PC-9 (cell line): ENCODE measurements around the gene SPINK4. TPM values are rescaled to one million over a fixed set of nuclear protein-coding genes. Genes with fewer than 3 reads are reported as not detected.

Experiments
- BruUV-seq: library from RNA; stranded (reverse); fragments of 400-500 nt; replicated peaks from 2 replicates; lab custom pipeline; 2021; lab: Mats Ljungman, UMichigan
- CTCF ChIA-PET: fragments of 300-600 bp; sonication (Branson Sonifier 250); formaldehyde crosslinking; loops from one replicate; lab custom pipeline; 2022; ENCODE audit warnings: antibody characterized with exemption; lab: Charles Lee
- POLR2A ChIA-PET: fragments of 300-600 bp; sonication (Branson Sonifier 250); formaldehyde crosslinking; loops from one replicate; lab custom pipeline; 2022; ENCODE audit warnings: antibody characterized with exemption; ENCODE audit not compliant: unreplicated experiment; lab: Charles Lee
- DNase-seq, 2 experiments: peaks; one replicate each; pipeline versions ENCODE4 v3.0.0 to v3.0.0-alpha.2; 2015 to 2022; ENCODE audit warnings: mixed read lengths in 1 of 2
- H2AFZ ChIP-seq: fragments of 200-600 bp; sonication (generic); 2 replicates; pipeline ENCODE4 v1.8.1; 2017; ENCODE audit warnings: antibody characterized with exemption
- H3F3A ChIP-seq: fragments of 200-600 bp; sonication (generic); 2 replicates; pipeline ENCODE4 v1.8.1; 2017; ENCODE audit warnings: antibody characterized with exemption, mild to moderate bottlenecking, low read depth; ENCODE audit not compliant: insufficient read depth
- H3K27ac ChIP-seq: fragments of 200-600 bp; sonication (generic); 2 replicates; pipeline ENCODE4 v1.6.1; 2016; ENCODE audit warnings: mixed run types
- H3K27me3 ChIP-seq: fragments of 200-600 bp; sonication (generic); 2 replicates; pipeline ENCODE4 v1.6.1; 2016; ENCODE audit warnings: low read depth, mixed run types; ENCODE audit not compliant: insufficient read depth
- H3K36me3 ChIP-seq: fragments of 200-600 bp; sonication (generic); 2 replicates; pipeline ENCODE4 v1.6.1; 2016; ENCODE audit warnings: low read depth, mixed run types
- H3K4me1 ChIP-seq: fragments of 200-600 bp; sonication (generic); replicated peaks from 2 replicates; pipeline ENCODE4 v1.6.1; 2016; ENCODE audit warnings: mixed run types; ENCODE audit not compliant: insufficient read depth
- H3K4me2 ChIP-seq: fragments of 200-600 bp; sonication (generic); 2 replicates; pipeline ENCODE4 v1.6.1; 2017; ENCODE audit warnings: mixed run types
- H3K4me3 ChIP-seq: fragments of 200-600 bp; sonication (generic); 2 replicates; pipeline ENCODE4 v1.6.1; 2016; ENCODE audit warnings: mixed run types
- H3K79me2 ChIP-seq: fragments of 200-600 bp; sonication (generic); 2 replicates; pipeline ENCODE4 v1.6.1; 2017; ENCODE audit warnings: low read depth, mixed run types
- H3K9me2 ChIP-seq: fragments of 200-600 bp; sonication (generic); 2 replicates; pipeline ENCODE4 v1.8.1; 2017; ENCODE audit warnings: mild to moderate bottlenecking; ENCODE audit not compliant: insufficient read depth
- H3K9me3 ChIP-seq: fragments of 200-600 bp; sonication (generic); 2 replicates; pipeline ENCODE4 v1.8.1; 2016; ENCODE audit warnings: low read depth; ENCODE audit not compliant: insufficient read depth
- H4K20me1 ChIP-seq: fragments of 200-600 bp; sonication (generic); 2 replicates; pipeline ENCODE4 v1.8.1; 2017; ENCODE audit not compliant: insufficient read depth
- EZH2 ChIP-seq: fragments of 200-600 bp; sonication (generic); IDR thresholded peaks from 2 replicates; pipeline ENCODE4 v1.8.0; 2017; ENCODE audit warnings: antibody characterized with exemption, low read depth
- intact Hi-C: fragments of 100-400 bp; cut with micrococcal nuclease; formaldehyde crosslinking; loops from one replicate; pipeline ENCODE4 v1.10.0; 2022; ENCODE audit not compliant: unreplicated experiment
- total RNA-seq: library from RNA; stranded (reverse); gene quantifications from 2 replicates; pipeline ENCODE4 v1.2.3, GENCODE V29; 2021
- TF ChIP-seq, protein P1 (sequence below): fragments of 200-600 bp; sonication (generic); conservative IDR thresholded peaks from 2 replicates; pipeline ENCODE4 v1.6.1; 2017; ENCODE audit warnings: mixed run types, antibody characterized with exemption, mild to moderate bottlenecking, moderate library complexity

SPINK4 gene
- total RNA-seq, 1 experiment from 2014 or later, result not detected

GRCh38 chr9:33249983-33250382 is 10.0 kb downstream of the SPINK4 start:
- Histone ChIP-seq H3K4me1 (no peaks in the 10 kb centered on the region), H3K4me2 (no peak overlapping the region), H3K9me3 (no peaks in the 10 kb centered on the region), H3F3A (no peaks in the 10 kb centered on the region), H3K27ac (no peak overlapping the region), H3K79me2 (no peaks in the 10 kb centered on the region), H3K36me3 (no peaks in the 10 kb centered on the region), H4K20me1 (no peaks in the 10 kb centered on the region), H3K27me3 (no peaks in the 10 kb centered on the region), H3K4me3 (no peak overlapping the region), H2AFZ (no peak overlapping the region), H3K9me2 (no peaks in the 10 kb centered on the region)
- BruUV-seq, result no TSS peak
- TF ChIP-seq EZH2, result no peak
- ChIA-PET CTCF (no interaction called here), POLR2A (no interaction called here)
- intact Hi-C loops, result no loop called here
- no peak for DNase-seq

- no TSS peak for BruUV-seq
- no peaks in the 10 kb centered on the region for H3K4me1 ChIP-seq
- H3K4me3 ChIP-seq, result no peak overlapping the region
- H3K27ac ChIP-seq, result no peak overlapping the region
- no peak overlapping the region for H3K4me2 ChIP-seq
- TF ChIP-seq, protein P1, sequence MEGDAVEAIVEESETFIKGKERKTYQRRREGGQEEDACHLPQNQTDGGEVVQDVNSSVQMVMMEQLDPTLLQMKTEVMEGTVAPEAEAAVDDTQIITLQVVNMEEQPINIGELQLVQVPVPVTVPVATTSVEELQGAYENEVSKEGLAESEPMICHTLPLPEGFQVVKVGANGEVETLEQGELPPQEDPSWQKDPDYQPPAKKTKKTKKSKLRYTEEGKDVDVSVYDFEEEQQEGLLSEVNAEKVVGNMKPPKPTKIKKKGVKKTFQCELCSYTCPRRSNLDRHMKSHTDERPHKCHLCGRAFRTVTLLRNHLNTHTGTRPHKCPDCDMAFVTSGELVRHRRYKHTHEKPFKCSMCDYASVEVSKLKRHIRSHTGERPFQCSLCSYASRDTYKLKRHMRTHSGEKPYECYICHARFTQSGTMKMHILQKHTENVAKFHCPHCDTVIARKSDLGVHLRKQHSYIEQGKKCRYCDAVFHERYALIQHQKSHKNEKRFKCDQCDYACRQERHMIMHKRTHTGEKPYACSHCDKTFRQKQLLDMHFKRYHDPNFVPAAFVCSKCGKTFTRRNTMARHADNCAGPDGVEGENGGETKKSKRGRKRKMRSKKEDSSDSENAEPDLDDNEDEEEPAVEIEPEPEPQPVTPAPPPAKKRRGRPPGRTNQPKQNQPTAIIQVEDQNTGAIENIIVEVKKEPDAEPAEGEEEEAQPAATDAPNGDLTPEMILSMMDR, result no peak
- no peak for TF ChIP-seq EZH2
- no peak for DNase-seq
- CTCF ChIA-PET, result no interaction called here
- H3K36me3 ChIP-seq, result no peaks in the 10 kb centered on the region
- H3K9me2 ChIP-seq, result no peaks in the 10 kb centered on the region
- H2AFZ ChIP-seq, result no peak overlapping the region
- no peaks in the 10 kb centered on the region for H3K79me2 ChIP-seq
- POLR2A ChIA-PET, result no interaction called here
- intact Hi-C loops, result no loop called here
- no peaks in the 10 kb centered on the region for H4K20me1 ChIP-seq
- no peaks in the 10 kb centered on the region for H3K27me3 ChIP-seq
- no peaks in the 10 kb centered on the region for H3K9me3 ChIP-seq
- H3F3A ChIP-seq, result no peaks in the 10 kb centered on the region
Measured at GRCh38 chr9:33250458-33250995, 10.6 kb downstream of the SPINK4 start.

- H4K20me1 ChIP-seq, result no peaks in the 10 kb centered on the region
- H3K27ac ChIP-seq, result no peak overlapping the region
- H3K4me2 ChIP-seq, result no peak overlapping the region
- intact Hi-C loops, result no loop called here
- TF ChIP-seq, protein P1, result no peak
- TF ChIP-seq EZH2, result no peak
- H3K4me1 ChIP-seq, result no peaks in the 10 kb centered on the region
- DNase-seq, result no peak
- no peaks in the 10 kb centered on the region for H3K27me3 ChIP-seq
- peaks cover 7% of the 10 kb centered on the region; the same call in 1 of the 2 replicates for H3K36me3 ChIP-seq
- H3K4me3 ChIP-seq, result no peak overlapping the region
- no peaks in the 10 kb centered on the region for H3F3A ChIP-seq
- BruUV-seq, result no TSS peak
- no peaks in the 10 kb centered on the region for H3K9me3 ChIP-seq
- H2AFZ ChIP-seq, result no peak overlapping the region
- CTCF ChIA-PET, result no interaction called here
- no peaks in the 10 kb centered on the region for H3K79me2 ChIP-seq
- POLR2A ChIA-PET, result no interaction called here
- no peaks in the 10 kb centered on the region for H3K9me2 ChIP-seq
Measured at GRCh38 chr9:33254211-33254610, 14.2 kb downstream of the SPINK4 start.

DNA sequence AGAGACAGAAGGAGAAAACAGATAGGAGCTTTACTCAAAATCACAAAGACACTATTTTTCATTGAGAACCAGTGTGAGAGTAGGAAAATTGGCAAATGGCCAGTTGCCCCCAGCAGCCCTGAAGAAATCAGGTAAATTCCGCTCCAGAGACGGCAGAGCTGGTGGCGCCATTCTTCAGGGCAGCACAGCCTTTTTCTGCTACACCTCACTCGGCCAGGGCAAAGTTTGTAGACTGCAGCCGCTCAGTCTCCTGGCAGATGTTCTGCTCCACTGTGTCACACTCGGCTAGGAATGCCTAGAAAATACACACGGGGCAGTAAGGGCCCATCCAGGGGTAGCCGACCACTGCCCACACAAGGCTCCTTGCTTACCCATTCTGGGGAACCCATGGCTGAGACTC is 15.0 kb downstream of the SPINK4 start:
- Histone ChIP-seq H3K9me3 (no peaks in the 10 kb centered on the region), H2AFZ (no peak overlapping the region), H3K4me2 (no peak overlapping the region), H3K27ac (no peak overlapping the region), H3K4me3 (no peak overlapping the region), H3K4me1 (no peaks in the 10 kb centered on the region), H3K9me2 (no peaks in the 10 kb centered on the region), H3K36me3 (peaks cover 7% of the 10 kb centered on the region; the same call in 1 of the 2 replicates), H4K20me1 (no peaks in the 10 kb centered on the region), H3K79me2 (no peaks in the 10 kb centered on the region), H3K27me3 (no peaks in the 10 kb centered on the region), H3F3A (no peaks in the 10 kb centered on the region)
- BruUV-seq, result no TSS peak
- ChIA-PET POLR2A (no interaction called here), CTCF (no interaction called here)
- no peak for DNase-seq
- TF ChIP-seq, protein P1, result no peak
- no peak for TF ChIP-seq EZH2
- intact Hi-C loops, result no loop called here
